HG02610 (cell line): ENCODE results near the gene CNGA3.

Experiments used
- ATAC-seq: cut with Tn5 transposase; IDR thresholded peaks from one replicate; pipeline ENCODE4 v1.9.1; 2021; ENCODE audit warnings: mild to moderate bottlenecking, moderate library complexity; ENCODE audit not compliant: unreplicated experiment

CNGA3 gene

GRCh38 chr2:98324181-98324580 lies 22.1 kb upstream of the CNGA3 start:
- no peak for ATAC-seq

GRCh38 chr2:98327776-98328175 lies 18.5 kb upstream of the CNGA3 start:
- no peak for ATAC-seq

- no peak for ATAC-seq
These were observed 16.7 kb upstream of the CNGA3 start for GRCh38 chr2:98329549-98329948.

GRCh38 chr2:98332989-98333388 lies 13.3 kb upstream of the CNGA3 start:
- no peak for ATAC-seq

GRCh38 chr2:98333922-98334321 lies 12.3 kb upstream of the CNGA3 start:
- no peak for ATAC-seq

GRCh38 chr2:98334439-98335078 lies 11.7 kb upstream of the CNGA3 start:
- no peak for ATAC-seq

- no peak for ATAC-seq
These were observed 11.0 kb upstream of the CNGA3 start for GRCh38 chr2:98335271-98335670.

GRCh38 chr2:98341241-98341640 lies 5.0 kb upstream of the CNGA3 start:
- no peak for ATAC-seq

- no peak for ATAC-seq
These were observed 3.0 kb upstream of the CNGA3 start for GRCh38 chr2:98343285-98343684.

- ATAC-seq: no peak
These were observed 1.2 kb downstream of the CNGA3 start for GRCh38 chr2:98347298-98348065.

GRCh38 chr2:98348066-98348561 lies 1.9 kb downstream of the CNGA3 start:
- ATAC-seq: no peak

GRCh38 chr2:98350411-98350810 lies 4.2 kb downstream of the CNGA3 start:
- ATAC-seq: no peak

GRCh38 chr2:98355881-98356280 lies 9.6 kb downstream of the CNGA3 start:
- no peak for ATAC-seq

GRCh38 chr2:98356729-98357128 lies 10.5 kb downstream of the CNGA3 start:
- ATAC-seq: no peak

GRCh38 chr2:98357849-98358248 lies 11.6 kb downstream of the CNGA3 start:
- ATAC-seq: no peak

GRCh38 chr2:98359986-98360385 lies 13.7 kb downstream of the CNGA3 start:
- no peak for ATAC-seq

- no peak for ATAC-seq
These were observed 21.5 kb downstream of the CNGA3 start for GRCh38 chr2:98367721-98368120.

- no peak for ATAC-seq
These were observed 23.5 kb downstream of the CNGA3 start for GRCh38 chr2:98369710-98370239.

- no peak for ATAC-seq
These were observed 25.9 kb downstream of the CNGA3 start for GRCh38 chr2:98372121-98372520.

GRCh38 chr2:98372579-98372978 lies 26.3 kb downstream of the CNGA3 start:
- ATAC-seq: no peak

- no peak for ATAC-seq
These were observed 28.0 kb downstream of the CNGA3 start for GRCh38 chr2:98374286-98374685.

GRCh38 chr2:98374958-98375570 lies 28.8 kb downstream of the CNGA3 start:
- ATAC-seq: no peak
